Activated T-helper 2 cell treated with anti-CD3 and anti-CD28 coated beads, Interferon-gamma antibody, Interleukin-2, Interleukin-4, amounts not matched to agents 10 μg/mL and 5 μg/mL and 100 μg/mL, durations not matched to agents 14 hours and 24 hours and 36 hours (primary cell): Measurements from ENCODE around the gene SPEN. TPM values are rescaled to one million over a fixed set of nuclear protein-coding genes. Genes with fewer than 3 reads are reported as not detected.
A peak's percentile ranks its signal among the peaks of the same experiment; 100 is the strongest.
"Not testable (repeated sequence)": the region's sequence is repeated elsewhere in the genome, so short reads cannot be mapped to it uniquely, and the experiment has no call there.

Experiments used
- DNase-seq: peaks from one replicate; pipeline ENCODE4 v3.0.0; 2021; ENCODE audit warnings: low spot score
- H3K27ac Mint-ChIP-seq: one replicate; pipeline ENCODE4 v1.8.0; 2021; ENCODE audit warnings: mixed read lengths
- H3K27me3 Mint-ChIP-seq: one replicate; pipeline ENCODE4 v1.8.0; 2021; ENCODE audit warnings: low read depth, mixed read lengths
- H3K36me3 Mint-ChIP-seq: one replicate; pipeline ENCODE4 v1.8.0; 2021; ENCODE audit warnings: low read depth, mixed read lengths
- H3K4me1 Mint-ChIP-seq: one replicate; pipeline ENCODE4 v1.8.0; 2021; ENCODE audit warnings: low read depth, mixed read lengths
- H3K4me3 Mint-ChIP-seq: one replicate; pipeline ENCODE4 v1.8.0; 2021; ENCODE audit warnings: low read depth, mild to moderate bottlenecking, moderate library complexity, mixed read lengths
- H3K9me3 Mint-ChIP-seq: one replicate; pipeline ENCODE4 v1.8.0; 2021; ENCODE audit warnings: mixed read lengths
- intact Hi-C: fragments of 100-400 bp; cut with micrococcal nuclease; formaldehyde crosslinking; loops from one replicate; pipeline ENCODE4 v1.15.1; 2023
- total RNA-seq: library from RNA; stranded (reverse); gene quantifications from 2 replicates; pipeline ENCODE4 v1.2.3, GENCODE V29; 2022

The SPEN gene, protein sequence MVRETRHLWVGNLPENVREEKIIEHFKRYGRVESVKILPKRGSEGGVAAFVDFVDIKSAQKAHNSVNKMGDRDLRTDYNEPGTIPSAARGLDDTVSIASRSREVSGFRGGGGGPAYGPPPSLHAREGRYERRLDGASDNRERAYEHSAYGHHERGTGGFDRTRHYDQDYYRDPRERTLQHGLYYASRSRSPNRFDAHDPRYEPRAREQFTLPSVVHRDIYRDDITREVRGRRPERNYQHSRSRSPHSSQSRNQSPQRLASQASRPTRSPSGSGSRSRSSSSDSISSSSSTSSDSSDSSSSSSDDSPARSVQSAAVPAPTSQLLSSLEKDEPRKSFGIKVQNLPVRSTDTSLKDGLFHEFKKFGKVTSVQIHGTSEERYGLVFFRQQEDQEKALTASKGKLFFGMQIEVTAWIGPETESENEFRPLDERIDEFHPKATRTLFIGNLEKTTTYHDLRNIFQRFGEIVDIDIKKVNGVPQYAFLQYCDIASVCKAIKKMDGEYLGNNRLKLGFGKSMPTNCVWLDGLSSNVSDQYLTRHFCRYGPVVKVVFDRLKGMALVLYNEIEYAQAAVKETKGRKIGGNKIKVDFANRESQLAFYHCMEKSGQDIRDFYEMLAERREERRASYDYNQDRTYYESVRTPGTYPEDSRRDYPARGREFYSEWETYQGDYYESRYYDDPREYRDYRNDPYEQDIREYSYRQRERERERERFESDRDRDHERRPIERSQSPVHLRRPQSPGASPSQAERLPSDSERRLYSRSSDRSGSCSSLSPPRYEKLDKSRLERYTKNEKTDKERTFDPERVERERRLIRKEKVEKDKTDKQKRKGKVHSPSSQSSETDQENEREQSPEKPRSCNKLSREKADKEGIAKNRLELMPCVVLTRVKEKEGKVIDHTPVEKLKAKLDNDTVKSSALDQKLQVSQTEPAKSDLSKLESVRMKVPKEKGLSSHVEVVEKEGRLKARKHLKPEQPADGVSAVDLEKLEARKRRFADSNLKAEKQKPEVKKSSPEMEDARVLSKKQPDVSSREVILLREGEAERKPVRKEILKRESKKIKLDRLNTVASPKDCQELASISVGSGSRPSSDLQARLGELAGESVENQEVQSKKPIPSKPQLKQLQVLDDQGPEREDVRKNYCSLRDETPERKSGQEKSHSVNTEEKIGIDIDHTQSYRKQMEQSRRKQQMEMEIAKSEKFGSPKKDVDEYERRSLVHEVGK (N-terminal part only)
- total RNA-seq, result 75.0 and 75.9 TPM in 2 replicates

DNA sequence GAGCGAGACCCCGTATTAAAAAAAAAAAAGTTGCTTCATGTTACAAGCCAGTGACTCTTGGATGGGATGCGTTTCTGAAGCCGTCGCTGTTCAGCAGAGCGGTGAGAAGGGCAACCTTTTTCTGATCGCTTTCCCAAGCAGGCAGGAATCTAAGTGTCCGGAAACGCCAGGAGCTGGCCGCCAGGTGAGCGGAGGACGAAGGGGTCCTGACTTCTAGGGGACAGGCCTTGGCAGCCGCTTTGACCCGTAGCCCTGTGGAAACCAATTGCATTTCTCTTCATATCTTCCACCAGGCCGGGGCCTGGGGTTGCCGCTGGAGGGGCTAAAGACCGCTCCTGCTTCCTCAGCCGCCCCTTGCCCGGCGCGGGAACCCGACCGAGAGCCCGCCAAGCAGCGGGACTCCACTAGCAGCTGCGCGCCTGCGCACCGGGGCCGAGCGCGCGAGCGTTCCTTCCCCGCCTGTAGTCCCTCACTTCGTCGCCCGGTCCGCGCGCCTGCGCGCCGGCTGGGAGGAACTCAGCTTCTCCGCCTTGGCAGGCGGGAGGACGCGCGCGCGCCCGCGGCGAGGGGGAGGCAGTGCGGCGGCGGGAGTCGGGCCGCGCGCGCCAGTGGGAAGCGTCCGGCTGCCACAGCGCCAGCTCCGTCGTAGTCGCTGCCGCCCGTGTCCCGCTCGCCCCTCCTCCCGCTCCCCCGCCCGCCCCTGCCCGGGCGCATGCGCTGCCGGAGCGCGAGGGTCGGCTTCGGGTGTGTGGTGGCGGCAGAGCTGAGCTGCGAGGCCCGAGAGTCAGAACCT, at the start of gene SPEN:
SPEN (plus strand) TSS at position 608 of the 793 bp plus-strand sequence. CDS start 361 bp downstream, outside the sequence.
- DNase-seq, result peak; percentile 98
- Mint-ChIP-seq H3K27ac (peak within 1 kb of the TSS; percentile 92), H3K9me3 (no peaks in the 10 kb centered on the region), H3K4me1 (peaks cover 46% of the 10 kb centered on the region), H3K36me3 (peaks cover 22% of the 10 kb centered on the region), H3K4me3 (peak within 1 kb of the TSS; percentile 99), H3K27me3 (no peaks in the 10 kb centered on the region)
- intact Hi-C loops, result loop anchor here (1.0 to 5.0 kb wide), 2 partner anchors 12 to 130 kb away; partner anchors contain the start of gene ZBTB17

- Mint-ChIP-seq H3K4me1 (peaks cover 9% of the 10 kb centered on the region), H3K27ac (no peak overlapping the region), H3K4me3 (no peak overlapping the region), H3K36me3 (no peaks in the 10 kb centered on the region), H3K9me3 (no peaks in the 10 kb centered on the region), H3K27me3 (peaks cover 5% of the 10 kb centered on the region)
- intact Hi-C loops, result no loop called here
- DNase-seq, result no peak
These were observed 48.3 kb upstream of the SPEN start for GRCh38 chr1:15799004-15799867.

DNA sequence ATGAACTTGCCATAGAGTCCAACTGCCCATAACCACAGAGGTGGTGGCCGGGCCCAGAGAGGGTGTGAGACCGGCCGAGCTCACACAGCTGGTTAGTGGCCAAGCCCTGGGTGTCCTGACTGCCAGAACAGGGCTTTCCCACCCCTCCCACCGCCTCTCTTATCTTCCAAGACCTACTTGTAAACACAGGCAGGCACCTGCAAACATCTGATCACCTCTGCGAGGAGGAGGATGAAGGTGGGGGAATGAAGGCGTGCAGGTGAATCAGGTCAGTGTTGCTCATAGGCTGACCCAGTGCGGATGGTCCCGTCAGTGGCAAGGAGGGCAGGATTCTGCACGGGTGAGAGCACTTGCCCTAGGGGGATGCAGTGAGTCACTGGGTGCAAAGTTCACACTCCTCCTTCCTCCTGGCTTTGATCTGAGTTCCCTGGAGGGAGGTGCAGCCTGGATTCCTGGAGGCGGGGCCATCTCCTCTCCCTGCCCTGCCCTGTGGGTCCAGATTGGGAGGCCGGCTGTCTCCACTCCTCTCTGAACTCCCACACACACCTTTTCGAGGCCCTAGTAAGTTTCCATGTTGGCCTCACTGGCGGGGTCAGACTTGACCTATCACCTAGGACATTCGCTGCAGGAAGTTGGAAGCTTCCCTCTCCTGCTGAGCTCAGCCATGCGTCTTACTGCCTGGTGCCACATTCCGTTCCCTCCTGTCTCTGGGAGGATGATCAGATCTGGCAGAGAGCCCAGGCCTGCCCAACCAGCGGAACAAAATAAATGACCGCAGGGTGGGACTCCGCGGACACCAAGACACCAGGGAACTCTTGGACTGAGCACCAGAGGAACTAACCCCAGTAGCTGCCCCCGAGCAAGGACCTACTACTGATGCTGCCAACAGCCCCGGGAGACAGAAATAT, 47.3 kb upstream of the SPEN start:
- Mint-ChIP-seq H3K9me3 (no peaks in the 10 kb centered on the region), H3K36me3 (no peaks in the 10 kb centered on the region), H3K27me3 (peaks cover 5% of the 10 kb centered on the region), H3K27ac (no peak overlapping the region), H3K4me1 (peaks cover 7% of the 10 kb centered on the region), H3K4me3 (no peak overlapping the region)
- DNase-seq, result no peak
- intact Hi-C loops, result no loop called here

- H3K27ac Mint-ChIP-seq, result no peak overlapping the region
- no peak overlapping the region for H3K4me3 Mint-ChIP-seq
- intact Hi-C loops, result no loop called here
- H3K36me3 Mint-ChIP-seq, result no peaks in the 10 kb centered on the region
- H3K27me3 Mint-ChIP-seq, result peaks cover 5% of the 10 kb centered on the region
- H3K4me1 Mint-ChIP-seq, result peaks cover 4% of the 10 kb centered on the region
- DNase-seq, result no peak
- no peaks in the 10 kb centered on the region for H3K9me3 Mint-ChIP-seq
These were observed 45.1 kb upstream of the SPEN start for GRCh38 chr1:15802234-15802965.

GRCh38 chr1:15803380-15803779, 44.1 kb upstream of the SPEN start:
- intact Hi-C loops, result no loop called here
- peaks cover 5% of the 10 kb centered on the region for H3K27me3 Mint-ChIP-seq

GRCh38 chr1:15804060-15804459, 43.4 kb upstream of the SPEN start:
- DNase-seq, result no peak
- Mint-ChIP-seq H3K27me3 (peaks cover 5% of the 10 kb centered on the region), H3K4me1 (peaks cover 3% of the 10 kb centered on the region), H3K36me3 (no peaks in the 10 kb centered on the region), H3K9me3 (no peaks in the 10 kb centered on the region), H3K27ac (no peak overlapping the region), H3K4me3 (no peak overlapping the region)
- intact Hi-C loops, result no loop called here

More at GRCh38 chr1:15803380-15803779, 44.1 kb upstream of the SPEN start:
- Mint-ChIP-seq H3K4me3 (no peak overlapping the region), H3K27ac (no peak overlapping the region), H3K4me1 (peaks cover 4% of the 10 kb centered on the region), H3K9me3 (no peaks in the 10 kb centered on the region), H3K36me3 (no peaks in the 10 kb centered on the region)
- no peak for DNase-seq

- Mint-ChIP-seq H3K36me3 (no peaks in the 10 kb centered on the region), H3K4me3 (no peak overlapping the region), H3K27me3 (peaks cover 2% of the 10 kb centered on the region), H3K9me3 (no peaks in the 10 kb centered on the region), H3K4me1 (no peaks in the 10 kb centered on the region), H3K27ac (no peak overlapping the region)
- DNase-seq, result no peak
- intact Hi-C loops, result no loop called here
These were observed 40.4 kb upstream of the SPEN start for GRCh38 chr1:15807121-15807520.

- H3K27ac Mint-ChIP-seq, intact Hi-C loops, H3K27me3 Mint-ChIP-seq, H3K36me3 Mint-ChIP-seq, DNase-seq, H3K4me3 Mint-ChIP-seq, H3K4me1 Mint-ChIP-seq, H3K9me3 Mint-ChIP-seq: not testable (repeated sequence)
These were observed 40.0 kb upstream of the SPEN start, which contains the start of gene UQCRHL for GRCh38 chr1:15807549-15807948. TSS of gene UQCRHL (minus strand) at chr1:15807649. CDS start at chr1:15807649, 0 bp downstream.

DNA sequence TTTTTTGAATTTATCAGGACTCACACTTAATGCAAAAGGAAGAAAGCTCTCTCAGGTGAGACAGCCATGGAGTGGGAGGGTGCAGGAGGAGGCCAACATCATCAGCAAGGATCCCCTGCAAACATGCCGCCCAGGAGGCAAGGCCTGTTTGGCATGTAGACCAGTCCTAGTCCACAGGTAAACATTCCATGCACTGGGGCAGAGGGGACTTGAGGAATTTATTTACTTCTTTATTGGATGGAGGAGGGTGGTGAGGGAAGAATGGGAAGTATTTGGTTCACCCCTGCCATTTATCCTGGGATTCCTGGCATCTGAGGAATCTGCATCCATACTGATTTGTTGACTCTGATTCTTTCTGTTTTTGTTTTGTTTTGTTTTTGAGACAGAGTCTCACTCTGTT, 38.6 kb upstream of the SPEN start:
- H3K9me3 Mint-ChIP-seq, result no peaks in the 10 kb centered on the region
- H3K4me3 Mint-ChIP-seq, result no peak overlapping the region
- intact Hi-C loops, result no loop called here

DNA sequence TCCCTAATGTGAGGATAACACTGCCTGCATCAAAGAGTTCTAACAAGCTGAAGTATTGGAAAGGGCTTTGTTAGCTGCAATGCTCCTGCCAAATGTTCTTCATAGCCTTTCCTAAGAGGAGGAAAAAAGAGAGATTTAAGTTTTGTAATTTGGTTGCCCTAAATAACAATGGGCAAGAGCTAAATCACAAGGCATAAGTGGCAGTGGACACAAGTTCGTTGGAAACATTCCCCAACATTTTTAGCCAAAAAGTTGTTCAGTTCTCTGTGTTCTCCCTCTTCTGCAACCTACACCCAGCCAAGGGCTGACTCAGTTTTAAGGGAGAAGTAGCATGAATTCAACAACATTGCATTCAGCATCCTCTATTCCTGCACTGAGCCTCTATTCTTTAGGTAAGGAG, 37.4 kb upstream of the SPEN start:
- Mint-ChIP-seq H3K27me3 (no peaks in the 10 kb centered on the region), H3K27ac (no peak overlapping the region), H3K36me3 (no peaks in the 10 kb centered on the region), H3K4me3 (no peak overlapping the region), H3K4me1 (no peaks in the 10 kb centered on the region), H3K9me3 (no peaks in the 10 kb centered on the region)
- DNase-seq, result no peak
- intact Hi-C loops, result no loop called here

More for the DNA sequence above, 38.6 kb upstream of the SPEN start:
- Mint-ChIP-seq H3K27me3 (no peaks in the 10 kb centered on the region), H3K27ac (no peak overlapping the region), H3K4me1 (no peaks in the 10 kb centered on the region), H3K36me3 (no peaks in the 10 kb centered on the region)
- DNase-seq, result no peak
